ENCODE results near the gene OTOS.

Gene OTOS

GRCh38 chr2:240140511-240140910, at the start of gene OTOS:
TSS of gene OTOS (minus strand) at chr2:240140658. CDS start at chr2:240140326, 332 bp downstream.
- H3K4me3 ChIP-seq: no peak within 1 kb of the TSS
- no peak within 1 kb of the TSS for H3K27ac ChIP-seq

GRCh38 chr2:240189686-240190085, 49.2 kb upstream of the OTOS start:
- Histone ChIP-seq H3K27ac (no peak overlapping the region), H3K4me3 (no peak overlapping the region)

- no peak overlapping the region for H3K4me3 ChIP-seq
These were observed 47.6 kb upstream of the OTOS start for GRCh38 chr2:240187989-240188590.

GRCh38 chr2:240186191-240186725, 45.8 kb upstream of the OTOS start:
- H3K27ac ChIP-seq: no peak overlapping the region
- H3K4me3 ChIP-seq: no peak overlapping the region

More at GRCh38 chr2:240187989-240188590, 47.6 kb upstream of the OTOS start:
- H3K27ac ChIP-seq: no peak overlapping the region

GRCh38 chr2:240184656-240185055, 44.2 kb upstream of the OTOS start:
- Histone ChIP-seq H3K27ac (no peak overlapping the region), H3K4me3 (no peak overlapping the region)

GRCh38 chr2:240183875-240184590, 43.6 kb upstream of the OTOS start:
- Histone ChIP-seq H3K27ac (no peak overlapping the region), H3K4me3 (no peak overlapping the region)

- no peak overlapping the region for H3K4me3 ChIP-seq
- no peak overlapping the region for H3K27ac ChIP-seq
These were observed 42.8 kb upstream of the OTOS start for GRCh38 chr2:240183006-240183874.

GRCh38 chr2:240182476-240182875, 42.0 kb upstream of the OTOS start:
- Histone ChIP-seq H3K4me3 (no peak overlapping the region), H3K27ac (no peak overlapping the region)

- Histone ChIP-seq H3K4me3 (no peak overlapping the region), H3K27ac (no peak overlapping the region)
These were observed 41.5 kb upstream of the OTOS start for GRCh38 chr2:240182001-240182400.

GRCh38 chr2:240179941-240180666, 39.6 kb upstream of the OTOS start:
- H3K27ac ChIP-seq: no peak overlapping the region
- no peak overlapping the region for H3K4me3 ChIP-seq

- no peak overlapping the region for H3K4me3 ChIP-seq
- H3K27ac ChIP-seq: no peak overlapping the region
These were observed 38.8 kb upstream of the OTOS start for GRCh38 chr2:240179186-240179815.

GRCh38 chr2:240178564-240178963, 38.1 kb upstream of the OTOS start:
- Histone ChIP-seq H3K4me3 (no peak overlapping the region), H3K27ac (no peak overlapping the region)

GRCh38 chr2:240174496-240174895, 34.0 kb upstream of the OTOS start:
- Histone ChIP-seq H3K4me3 (no peak overlapping the region), H3K27ac (no peak overlapping the region)

GRCh38 chr2:240172071-240172895, 31.8 kb upstream of the OTOS start:
- Histone ChIP-seq H3K4me3 (no peak overlapping the region), H3K27ac (no peak overlapping the region)

- Histone ChIP-seq H3K27ac (no peak overlapping the region), H3K4me3 (no peak overlapping the region)
These were observed 30.4 kb upstream of the OTOS start for GRCh38 chr2:240170883-240171282.

GRCh38 chr2:240170354-240170735, 29.9 kb upstream of the OTOS start:
- Histone ChIP-seq H3K4me3 (no peak overlapping the region), H3K27ac (no peak overlapping the region)

- H3K4me3 ChIP-seq: no peak overlapping the region
- H3K27ac ChIP-seq: no peak overlapping the region
These were observed 29.3 kb upstream of the OTOS start for GRCh38 chr2:240169486-240170353.

All from skin epidermis (tissue), 12 donors.